Measurements from ENCODE around the gene MC3R. TPM values are rescaled to one million over a fixed set of nuclear protein-coding genes. Genes with fewer than 3 reads are reported as not detected.

MC3R gene
- total and polyA plus RNA-seq, 7 experiments from 2014 or later = not detected

DNA sequence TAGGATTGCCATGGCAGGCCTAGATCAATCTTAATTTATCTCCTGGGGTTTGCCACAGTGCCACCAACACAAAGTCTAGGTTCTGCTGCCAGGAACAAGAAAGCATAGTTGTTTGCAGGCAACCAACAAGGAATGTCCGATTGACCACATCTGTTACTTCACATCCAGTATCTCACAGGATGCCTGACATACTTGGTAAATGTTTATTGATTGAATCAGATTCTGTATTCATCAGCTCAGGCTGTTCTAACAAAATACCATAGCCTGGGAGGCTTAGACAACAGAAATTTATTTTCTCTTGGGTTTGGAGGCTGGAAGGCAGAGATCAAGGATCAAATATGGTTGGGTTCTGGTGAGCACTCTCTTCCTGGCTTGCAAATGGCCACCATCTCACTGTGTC, 26.3 kb upstream of the MC3R start:
- Histone ChIP-seq H3K27me3 (ENCODE audit: control insufficient read depth in 2 of 2, insufficient read depth in 2 of 2, low read length in 2 of 2) (no peaks in the 10 kb centered on the region), H3K36me3 (ENCODE audit: control insufficient read depth in 2 of 3, insufficient read depth in 3 of 3, low read length in 3 of 3) (no peaks in the 10 kb centered on the region), H3K9me3 (ENCODE audit: control insufficient read depth in 2 of 3, low read length in 3 of 3) (peaks cover 0 to 10% (median 0%) of the 10 kb centered on the region in 3 experiments), H3K4me1 (ENCODE audit: control insufficient read depth in 2 of 2, insufficient read depth in 2 of 2, low read length in 2 of 2) (no peaks in the 10 kb centered on the region), H3K4me3 (ENCODE audit: low read length) (no peak overlapping the region), H3K27ac (ENCODE audit: low read depth, low read length) (no peak overlapping the region)
- ChIA-PET POLR2A (no interaction called here), CTCF (no interaction called here)
- DNase-seq (no peak), ATAC-seq (no peak)
- Mint-ChIP-seq H3K27ac (no peak overlapping the region), H3K4me3 (no peak overlapping the region), H3K36me3 (no peaks in the 10 kb centered on the region), H3K9me3 (peaks cover 5 to 24% (median 10%) of the 10 kb centered on the region in 11 donors), H3K4me1 (no peaks in the 10 kb centered on the region), H3K27me3 (peaks cover 0 to 34% (median 12%) of the 10 kb centered on the region in 5 donors)
- intact Hi-C loops (cut with micrococcal nuclease) = no loop called here

GRCh38 chr20:56222945-56223344, 25.6 kb upstream of the MC3R start:
- POLR2A ChIA-PET = no interaction called here
- CTCF ChIA-PET = no interaction called here
- Histone ChIP-seq H3K36me3 (ENCODE audit: control insufficient read depth in 2 of 3, insufficient read depth in 3 of 3, low read length in 3 of 3) (no peaks in the 10 kb centered on the region), H3K4me3 (ENCODE audit: low read length) (no peak overlapping the region), H3K9me3 (ENCODE audit: control insufficient read depth in 2 of 3, low read length in 3 of 3) (peaks cover 0 to 10% (median 0%) of the 10 kb centered on the region in 3 experiments), H3K27ac (ENCODE audit: low read depth, low read length) (no peak overlapping the region), H3K27me3 (ENCODE audit: control insufficient read depth in 2 of 2, insufficient read depth in 2 of 2, low read length in 2 of 2) (no peaks in the 10 kb centered on the region), H3K4me1 (ENCODE audit: control insufficient read depth in 2 of 2, insufficient read depth in 2 of 2, low read length in 2 of 2) (no peaks in the 10 kb centered on the region)
- intact Hi-C loops (cut with micrococcal nuclease) = no loop called here
- no peak overlapping the region for H3K27ac Mint-ChIP-seq
- H3K4me1 Mint-ChIP-seq = no peaks in the 10 kb centered on the region
- peaks cover 5 to 21% (median 10%) of the 10 kb centered on the region in 11 donors for H3K9me3 Mint-ChIP-seq
- H3K27me3 Mint-ChIP-seq = peaks cover 0 to 39% (median 13%) of the 10 kb centered on the region in 5 donors
- no peaks in the 10 kb centered on the region for H3K36me3 Mint-ChIP-seq
- no peak for ATAC-seq
- no peak overlapping the region for H3K4me3 Mint-ChIP-seq
- DNase-seq = no peak

DNA sequence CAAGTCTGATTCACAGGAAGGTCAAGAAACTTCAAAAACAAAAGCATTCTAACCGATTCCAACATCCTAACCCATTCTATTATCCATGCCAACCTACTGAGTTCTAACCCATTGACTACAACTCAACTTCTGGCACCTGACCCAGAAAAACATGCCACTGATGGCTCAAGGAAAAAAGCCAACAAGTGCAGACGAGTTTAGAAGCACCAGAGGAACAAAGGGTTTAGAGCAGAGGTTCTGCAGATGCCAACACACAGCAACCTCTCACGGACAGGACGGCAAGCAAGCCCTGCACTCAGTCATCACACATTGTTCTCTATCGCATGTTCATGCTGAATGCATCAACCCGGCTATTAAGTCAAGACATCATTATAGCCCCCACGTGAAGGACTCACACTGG, 25.2 kb upstream of the MC3R start:
- ATAC-seq = no peak
- Mint-ChIP-seq H3K27me3 (peaks cover 0 to 42% (median 17%) of the 10 kb centered on the region in 5 donors), H3K27ac (no peak overlapping the region), H3K36me3 (no peaks in the 10 kb centered on the region), H3K4me3 (no peak overlapping the region), H3K9me3 (peaks cover 5 to 19% (median 10%) of the 10 kb centered on the region in 11 donors), H3K4me1 (no peaks in the 10 kb centered on the region)
- Histone ChIP-seq H3K4me3 (ENCODE audit: low read length) (no peak overlapping the region), H3K27ac (ENCODE audit: low read depth, low read length) (no peak overlapping the region), H3K36me3 (ENCODE audit: control insufficient read depth in 2 of 3, insufficient read depth in 3 of 3, low read length in 3 of 3) (no peaks in the 10 kb centered on the region), H3K27me3 (ENCODE audit: control insufficient read depth in 2 of 2, insufficient read depth in 2 of 2, low read length in 2 of 2) (no peaks in the 10 kb centered on the region), H3K9me3 (ENCODE audit: control insufficient read depth in 2 of 3, low read length in 3 of 3) (peaks cover 0 to 10% (median 0%) of the 10 kb centered on the region in 3 experiments), H3K4me1 (ENCODE audit: control insufficient read depth in 2 of 2, insufficient read depth in 2 of 2, low read length in 2 of 2) (no peaks in the 10 kb centered on the region)
- ChIA-PET POLR2A (no interaction called here), CTCF (no interaction called here)
- intact Hi-C loops (cut with micrococcal nuclease) = no loop called here
- DNase-seq = no peak

GRCh38 chr20:56228021-56228420, 20.5 kb upstream of the MC3R start:
- POLR2A ChIA-PET = no interaction called here
- H3K4me1 Mint-ChIP-seq = no peaks in the 10 kb centered on the region
- H3K4me1 ChIP-seq (ENCODE audit: control insufficient read depth in 2 of 2, insufficient read depth in 2 of 2, low read length in 2 of 2) = no peaks in the 10 kb centered on the region

GRCh38 chr20:56229812-56230211, 18.7 kb upstream of the MC3R start:
- CTCF ChIA-PET = no interaction called here
- Mint-ChIP-seq H3K4me3 (no peak overlapping the region), H3K27ac (no peak overlapping the region), H3K27me3 (peaks cover 0 to 36% (median 15%) of the 10 kb centered on the region in 5 donors), H3K9me3 (peaks cover 6 to 16% (median 11%) of the 10 kb centered on the region in 11 donors), H3K4me1 (no peaks in the 10 kb centered on the region), H3K36me3 (peaks cover 0 to 9% (median 0%) of the 10 kb centered on the region in 5 donors)
- Histone ChIP-seq H3K4me3 (ENCODE audit: low read length) (no peak overlapping the region), H3K27ac (ENCODE audit: low read depth, low read length) (no peak overlapping the region), H3K36me3 (ENCODE audit: control insufficient read depth in 2 of 3, insufficient read depth in 3 of 3, low read length in 3 of 3) (no peaks in the 10 kb centered on the region), H3K27me3 (ENCODE audit: control insufficient read depth in 2 of 2, insufficient read depth in 2 of 2, low read length in 2 of 2) (no peaks in the 10 kb centered on the region), H3K4me1 (ENCODE audit: control insufficient read depth in 2 of 2, insufficient read depth in 2 of 2, low read length in 2 of 2) (no peaks in the 10 kb centered on the region), H3K9me3 (ENCODE audit: control insufficient read depth in 2 of 3, low read length in 3 of 3) (no peaks in the 10 kb centered on the region)
- no peak for DNase-seq
- POLR2A ChIA-PET = no interaction called here
- intact Hi-C loops (cut with micrococcal nuclease) = no loop called here
- ATAC-seq = no peak

More at GRCh38 chr20:56228021-56228420, 20.5 kb upstream of the MC3R start:
- Mint-ChIP-seq H3K9me3 (peaks cover 0 to 5% (median 0%) of the 10 kb centered on the region in 11 donors), H3K36me3 (no peaks in the 10 kb centered on the region), H3K27me3 (peaks cover 0 to 36% (median 18%) of the 10 kb centered on the region in 5 donors), H3K27ac (no peak overlapping the region), H3K4me3 (no peak overlapping the region)
- Histone ChIP-seq H3K27me3 (ENCODE audit: control insufficient read depth in 2 of 2, insufficient read depth in 2 of 2, low read length in 2 of 2) (no peaks in the 10 kb centered on the region), H3K27ac (ENCODE audit: low read depth, low read length) (no peak overlapping the region), H3K36me3 (ENCODE audit: control insufficient read depth in 2 of 3, insufficient read depth in 3 of 3, low read length in 3 of 3) (no peaks in the 10 kb centered on the region), H3K9me3 (ENCODE audit: control insufficient read depth in 2 of 3, low read length in 3 of 3) (no peaks in the 10 kb centered on the region), H3K4me3 (ENCODE audit: low read length) (no peak overlapping the region)
- ATAC-seq (no peak), DNase-seq (no peak)
- CTCF ChIA-PET = no interaction called here
- intact Hi-C loops (cut with micrococcal nuclease) = no loop called here

- ChIA-PET POLR2A (no interaction called here), CTCF (no interaction called here)
- Mint-ChIP-seq H3K9me3 (peaks cover 10 to 40% (median 18%) of the 10 kb centered on the region in 11 donors), H3K4me3 (no peak overlapping the region), H3K27ac (no peak overlapping the region), H3K36me3 (peaks cover 0 to 20% (median 0%) of the 10 kb centered on the region in 5 donors), H3K27me3 (peaks cover 0 to 38% (median 26%) of the 10 kb centered on the region in 5 donors), H3K4me1 (no peaks in the 10 kb centered on the region)
- H3K27ac ChIP-seq (ENCODE audit: low read depth, low read length) = no peak overlapping the region
- intact Hi-C loops (cut with micrococcal nuclease) = no loop called here
- no peaks in the 10 kb centered on the region for H3K4me1 ChIP-seq (ENCODE audit: control insufficient read depth in 2 of 2, insufficient read depth in 2 of 2, low read length in 2 of 2)
- H3K27me3 ChIP-seq (ENCODE audit: control insufficient read depth in 2 of 2, insufficient read depth in 2 of 2, low read length in 2 of 2) = no peaks in the 10 kb centered on the region
- H3K9me3 ChIP-seq (ENCODE audit: control insufficient read depth in 2 of 3, low read length in 3 of 3) = no peaks in the 10 kb centered on the region
- DNase-seq = no peak
- no peaks in the 10 kb centered on the region for H3K36me3 ChIP-seq (ENCODE audit: control insufficient read depth in 2 of 3, insufficient read depth in 3 of 3, low read length in 3 of 3)
- ATAC-seq = no peak
- H3K4me3 ChIP-seq (ENCODE audit: low read length) = no peak overlapping the region
These were observed 14.4 kb upstream of the MC3R start for GRCh38 chr20:56234110-56234509.

DNA sequence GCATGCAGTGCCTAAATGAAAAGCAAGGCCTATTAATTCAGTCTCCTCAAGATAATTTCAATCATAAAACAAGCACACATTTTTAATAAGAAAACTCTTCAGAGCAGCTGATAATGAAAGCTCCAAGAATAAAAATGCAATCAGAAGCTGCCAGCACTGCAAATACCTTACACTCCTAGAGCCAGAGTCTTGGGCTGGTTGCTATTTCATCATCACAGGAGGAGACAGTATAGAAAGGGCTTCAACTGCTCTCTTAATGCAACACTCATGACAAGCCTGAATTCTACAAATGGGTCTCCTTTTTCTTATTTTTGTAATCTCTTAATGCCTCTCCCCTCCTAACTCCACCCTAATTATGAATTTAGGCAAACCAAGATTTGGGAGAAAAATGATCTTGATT, 11.2 kb upstream of the MC3R start:
- peaks cover 0 to 27% (median 27%) of the 10 kb centered on the region in 5 donors for H3K27me3 Mint-ChIP-seq
- ChIA-PET POLR2A (no interaction called here), CTCF (no interaction called here)
- peaks cover 10 to 45% (median 19%) of the 10 kb centered on the region in 11 donors for H3K9me3 Mint-ChIP-seq
- H3K4me3 Mint-ChIP-seq = no peak overlapping the region
- no peak overlapping the region for H3K27ac Mint-ChIP-seq
- Histone ChIP-seq H3K4me1 (ENCODE audit: control insufficient read depth in 2 of 2, insufficient read depth in 2 of 2, low read length in 2 of 2) (no peaks in the 10 kb centered on the region), H3K27me3 (ENCODE audit: control insufficient read depth in 2 of 2, insufficient read depth in 2 of 2, low read length in 2 of 2) (no peaks in the 10 kb centered on the region), H3K4me3 (ENCODE audit: low read length) (no peak overlapping the region), H3K36me3 (ENCODE audit: control insufficient read depth in 2 of 3, insufficient read depth in 3 of 3, low read length in 3 of 3) (no peaks in the 10 kb centered on the region), H3K27ac (ENCODE audit: low read depth, low read length) (no peak overlapping the region), H3K9me3 (ENCODE audit: control insufficient read depth in 2 of 3, low read length in 3 of 3) (no peaks in the 10 kb centered on the region)
- DNase-seq (no peak), ATAC-seq (no peak)
- H3K4me1 Mint-ChIP-seq = no peaks in the 10 kb centered on the region
- H3K36me3 Mint-ChIP-seq = peaks cover 0 to 20% (median 0%) of the 10 kb centered on the region in 5 donors
- intact Hi-C loops (cut with micrococcal nuclease) = no loop called here
